GM21717 (cell line): ENCODE data around the gene TUBB4A.

ENCODE experiments used
- ATAC-seq: cut with Tn5 transposase; IDR thresholded peaks from one replicate; pipeline ENCODE4 v1.9.1; 2021; ENCODE audit warnings: mild to moderate bottlenecking, moderate library complexity; ENCODE audit not compliant: unreplicated experiment

The TUBB4A gene

DNA sequence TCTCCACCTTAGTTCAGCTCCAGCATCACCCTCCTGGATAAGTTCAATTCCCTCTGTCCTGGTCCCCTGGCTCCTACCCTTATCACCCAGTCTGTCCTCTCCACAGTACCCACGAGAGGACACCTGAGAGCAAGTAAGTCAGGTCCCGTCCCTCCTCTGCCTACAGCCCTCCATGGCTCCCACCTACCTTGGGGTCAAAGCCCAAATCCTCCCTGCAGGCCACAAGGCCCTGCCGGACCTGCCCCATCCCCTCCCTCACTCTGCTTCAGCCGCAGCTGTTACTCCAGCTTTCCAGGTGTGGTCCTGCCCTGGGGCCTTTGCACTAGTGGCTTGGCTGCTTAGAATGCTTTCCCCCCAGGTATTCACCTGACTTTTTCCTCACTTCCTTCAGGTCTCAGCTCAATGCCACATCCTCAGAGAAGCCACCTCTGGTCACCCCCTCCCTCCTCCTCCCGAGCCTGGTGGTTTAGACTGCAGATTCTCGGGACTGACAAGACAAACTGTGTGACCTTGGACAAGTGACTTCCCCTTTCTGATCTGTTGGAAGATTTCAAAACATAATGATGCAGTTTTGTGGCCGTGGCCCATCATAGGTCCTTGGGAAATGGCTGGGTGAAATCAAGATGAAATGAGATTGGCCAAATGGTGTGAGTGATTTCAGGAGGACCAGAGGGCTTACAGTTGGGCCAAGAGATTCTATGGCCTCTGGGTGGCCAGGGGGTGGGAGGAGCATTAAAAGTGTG is 3.6 kb downstream of the TUBB4A start:
- ATAC-seq: no peak

DNA sequence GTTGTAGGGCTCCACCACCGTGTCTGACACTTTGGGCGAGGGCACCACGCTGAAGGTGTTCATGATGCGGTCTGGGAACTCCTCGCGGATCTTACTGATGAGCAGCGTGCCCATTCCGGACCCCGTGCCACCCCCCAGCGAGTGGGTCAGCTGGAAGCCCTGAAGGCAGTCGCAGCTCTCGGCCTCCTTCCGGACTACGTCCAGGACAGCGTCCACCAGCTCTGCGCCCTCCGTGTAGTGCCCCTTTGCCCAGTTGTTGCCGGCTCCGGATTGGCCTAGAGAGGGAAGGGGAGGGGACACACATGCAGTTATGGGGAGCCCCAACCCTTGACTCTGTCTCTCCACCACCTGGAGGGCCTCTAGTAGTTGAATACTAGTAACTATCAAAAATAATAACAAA is 6.2 kb downstream of the TUBB4A start:
- no peak for ATAC-seq

DNA sequence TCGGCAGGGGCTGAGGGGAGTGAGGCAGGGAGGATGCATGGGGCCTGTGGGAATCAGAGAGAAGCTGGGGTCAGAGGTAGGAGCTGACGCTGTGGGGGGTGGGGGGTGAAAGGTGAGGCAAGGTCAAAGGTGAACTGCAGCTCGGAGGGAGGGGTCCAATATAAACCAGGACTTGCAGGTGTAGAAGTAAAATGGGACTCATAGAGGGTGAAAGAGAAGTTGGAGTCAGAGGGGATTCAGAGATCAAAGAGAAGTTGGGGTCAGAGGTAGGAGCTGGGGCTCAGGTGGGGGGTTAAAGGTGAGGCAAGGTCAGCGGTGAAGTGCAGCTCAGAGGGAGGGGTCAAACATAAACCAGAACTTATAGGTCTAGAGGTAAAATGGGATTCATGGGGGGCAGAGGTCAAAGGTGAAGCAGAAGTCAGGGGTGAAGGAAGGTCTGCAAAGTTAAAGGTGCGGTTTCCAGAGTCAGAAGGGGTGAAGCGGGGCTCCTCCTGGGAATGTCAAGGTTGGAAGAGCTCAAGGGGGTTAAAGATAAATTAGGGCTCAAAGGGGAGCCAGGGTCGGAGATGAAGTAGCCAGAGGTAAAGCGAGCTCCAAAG is 7.6 kb downstream of the TUBB4A start:
- ATAC-seq: no peak

DNA sequence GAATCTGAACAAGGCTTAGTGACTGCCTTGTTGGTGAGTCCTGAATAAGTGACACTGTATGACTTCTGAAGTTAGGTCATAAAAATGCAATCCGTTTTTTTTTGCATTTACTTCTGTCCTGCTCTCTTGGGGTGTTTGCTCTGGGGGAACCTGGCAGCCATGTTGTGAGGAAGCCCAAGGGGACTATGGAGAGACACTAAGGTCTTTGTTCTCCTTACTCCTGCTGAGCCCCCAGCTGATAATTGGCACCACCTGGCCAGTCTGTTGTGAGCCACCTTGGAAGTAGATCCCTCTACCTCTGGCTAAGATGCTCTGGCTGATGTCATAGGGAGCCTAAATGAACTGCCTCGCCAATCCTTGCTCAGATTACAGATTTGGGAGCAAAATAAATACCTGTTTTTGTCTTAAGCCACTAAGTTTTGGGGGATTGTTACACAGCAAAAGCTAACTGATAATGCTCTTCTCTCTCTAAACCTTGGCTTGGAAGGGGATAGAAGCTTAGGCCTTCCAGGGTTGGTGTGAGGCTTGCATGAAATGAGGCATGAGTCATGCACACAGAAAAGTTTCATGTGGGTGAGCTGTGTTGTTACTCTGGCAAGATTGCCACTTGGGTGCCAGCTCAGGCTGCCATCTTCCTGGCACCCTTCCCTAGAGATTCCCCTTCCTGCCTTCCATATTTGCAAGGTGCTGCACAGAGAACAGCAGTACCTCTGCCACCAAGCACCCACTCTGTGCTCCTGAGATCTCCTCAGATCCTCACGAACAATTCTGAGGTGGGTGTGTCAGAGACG is 10.1 kb downstream of the TUBB4A start:
- no peak for ATAC-seq

DNA sequence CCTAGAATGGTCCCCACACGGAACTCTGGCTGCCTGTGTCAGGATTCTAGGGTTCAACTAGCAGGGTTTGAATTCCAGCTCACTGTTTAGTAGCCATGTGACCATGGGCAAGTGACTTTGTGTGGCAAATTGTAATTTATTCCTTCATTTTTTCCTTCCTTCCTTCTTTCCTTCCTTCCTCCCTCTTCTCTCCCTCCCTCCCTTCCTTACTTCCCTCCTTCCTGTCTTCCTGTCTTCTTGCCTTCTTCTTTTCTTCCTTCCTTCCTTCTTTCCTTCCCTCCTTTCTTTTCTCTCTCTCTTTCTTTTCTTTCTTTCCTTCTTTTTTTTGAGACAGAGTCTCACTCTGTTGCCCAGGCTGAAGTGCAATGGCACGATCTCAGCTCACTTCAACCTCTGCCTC is 12.0 kb downstream of the TUBB4A start:
- ATAC-seq: no peak

DNA sequence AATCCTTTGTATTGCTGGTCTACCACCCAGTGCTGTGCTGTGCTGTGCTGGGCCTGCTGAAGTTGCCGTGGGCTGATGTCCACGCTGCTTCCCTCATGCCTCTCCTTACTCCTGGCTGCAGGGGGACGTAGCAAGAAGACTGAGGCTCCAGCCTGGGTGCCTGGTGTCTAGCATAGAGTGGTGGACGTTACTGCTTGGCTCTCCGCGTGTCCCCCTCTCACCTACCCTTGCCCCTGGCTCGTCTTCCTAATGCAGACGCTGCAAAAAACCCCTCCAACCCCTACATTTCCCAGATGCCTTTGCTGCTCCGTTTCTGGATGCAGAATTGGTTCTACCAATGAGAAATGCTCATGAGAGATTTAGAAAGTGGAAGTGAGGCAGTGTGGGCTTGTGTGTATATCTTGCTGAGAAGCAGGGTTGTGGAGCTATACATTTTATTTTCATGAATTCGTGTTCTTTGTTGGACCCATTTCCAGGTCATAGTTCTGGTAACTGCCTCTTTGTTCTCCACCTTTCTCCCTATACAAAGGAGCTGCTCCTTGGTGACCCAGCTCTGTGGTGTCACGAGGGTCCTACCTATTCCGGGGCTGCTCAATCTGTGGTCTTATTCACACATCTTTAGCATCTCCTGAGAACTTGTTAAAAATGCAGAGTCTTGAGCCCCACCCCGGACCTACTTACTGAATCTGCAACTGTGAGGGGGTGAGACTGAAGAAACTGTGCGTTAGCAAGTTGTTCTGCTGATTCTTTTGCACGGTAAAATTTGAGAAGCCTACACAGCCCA is 12.6 kb downstream of the TUBB4A start:
- no peak for ATAC-seq

DNA sequence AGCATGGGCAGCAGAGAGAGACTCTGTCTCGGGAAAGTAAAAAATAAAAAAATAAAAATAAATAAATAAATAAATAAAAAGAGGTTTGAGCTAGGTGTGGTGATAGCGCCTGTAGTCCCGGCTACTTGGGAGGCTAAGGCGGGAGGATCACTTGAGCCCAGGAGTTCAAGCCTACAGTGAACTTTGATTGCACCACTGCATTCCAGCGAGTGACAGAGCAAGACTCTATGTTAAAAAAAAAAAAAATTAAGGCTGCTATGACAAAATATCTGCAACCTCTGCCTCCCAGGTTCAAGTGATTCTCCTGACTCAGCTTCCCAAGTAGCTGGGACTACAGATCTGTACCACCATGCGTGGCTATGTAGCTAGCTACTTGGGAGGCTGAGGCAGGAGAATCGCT is 17.3 kb downstream of the TUBB4A start:
- ATAC-seq: no peak

DNA sequence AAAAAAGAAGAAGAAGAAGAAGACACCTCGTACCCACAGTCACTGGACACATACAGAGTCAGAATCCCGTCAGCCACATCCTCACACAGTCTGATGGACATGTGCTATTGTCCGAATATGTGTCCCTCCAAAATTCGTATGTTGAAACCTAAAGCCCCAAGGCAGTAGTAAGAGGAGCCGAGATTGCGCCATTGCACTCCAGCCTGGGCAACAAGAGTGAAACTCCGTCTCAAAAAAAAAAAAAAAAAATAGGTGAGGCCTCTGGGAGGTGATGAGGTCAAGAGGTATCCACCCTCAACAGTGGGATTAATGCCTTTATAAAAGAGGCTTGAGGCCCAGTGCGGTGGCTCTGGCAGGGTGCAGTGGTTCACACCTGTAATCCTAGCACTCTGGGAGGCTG is 17.9 kb downstream of the TUBB4A start:
- no peak for ATAC-seq

DNA sequence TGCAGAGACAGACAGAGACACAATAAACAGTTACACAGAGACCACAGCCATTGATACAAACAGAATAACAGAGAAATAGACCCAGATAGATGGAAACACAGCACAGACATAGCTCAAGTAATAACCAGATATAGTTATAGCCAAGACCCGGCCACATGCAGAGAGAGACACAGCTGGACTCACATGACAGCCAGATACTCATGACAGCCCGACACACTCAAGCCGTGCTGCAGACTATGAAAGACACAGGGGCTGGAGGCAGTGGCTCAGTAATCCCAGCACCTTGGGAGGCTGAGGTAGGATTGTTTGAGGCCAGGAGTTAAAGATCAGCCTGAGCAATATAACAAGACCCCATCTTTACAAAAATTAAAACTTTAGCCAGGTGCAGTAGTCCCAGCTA is 18.9 kb downstream of the TUBB4A start:
- ATAC-seq: no peak

DNA sequence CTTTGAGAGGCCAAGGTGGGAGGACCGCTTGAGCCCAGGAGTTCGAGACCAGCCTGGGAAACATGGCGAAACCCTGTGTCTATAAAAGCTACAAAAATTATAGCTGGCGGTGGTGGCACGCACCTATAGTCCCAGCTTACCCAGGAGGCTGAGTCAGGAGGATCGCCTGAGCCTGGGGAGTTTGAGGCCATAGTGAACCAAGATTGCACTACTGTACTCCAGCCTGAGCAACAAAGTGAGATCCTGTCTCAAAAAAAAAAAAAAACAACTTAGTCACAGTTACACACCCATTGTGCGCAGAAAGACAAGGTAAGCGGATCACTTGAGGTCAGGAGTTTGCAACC is 19.8 kb downstream of the TUBB4A start:
- no peak for ATAC-seq

DNA sequence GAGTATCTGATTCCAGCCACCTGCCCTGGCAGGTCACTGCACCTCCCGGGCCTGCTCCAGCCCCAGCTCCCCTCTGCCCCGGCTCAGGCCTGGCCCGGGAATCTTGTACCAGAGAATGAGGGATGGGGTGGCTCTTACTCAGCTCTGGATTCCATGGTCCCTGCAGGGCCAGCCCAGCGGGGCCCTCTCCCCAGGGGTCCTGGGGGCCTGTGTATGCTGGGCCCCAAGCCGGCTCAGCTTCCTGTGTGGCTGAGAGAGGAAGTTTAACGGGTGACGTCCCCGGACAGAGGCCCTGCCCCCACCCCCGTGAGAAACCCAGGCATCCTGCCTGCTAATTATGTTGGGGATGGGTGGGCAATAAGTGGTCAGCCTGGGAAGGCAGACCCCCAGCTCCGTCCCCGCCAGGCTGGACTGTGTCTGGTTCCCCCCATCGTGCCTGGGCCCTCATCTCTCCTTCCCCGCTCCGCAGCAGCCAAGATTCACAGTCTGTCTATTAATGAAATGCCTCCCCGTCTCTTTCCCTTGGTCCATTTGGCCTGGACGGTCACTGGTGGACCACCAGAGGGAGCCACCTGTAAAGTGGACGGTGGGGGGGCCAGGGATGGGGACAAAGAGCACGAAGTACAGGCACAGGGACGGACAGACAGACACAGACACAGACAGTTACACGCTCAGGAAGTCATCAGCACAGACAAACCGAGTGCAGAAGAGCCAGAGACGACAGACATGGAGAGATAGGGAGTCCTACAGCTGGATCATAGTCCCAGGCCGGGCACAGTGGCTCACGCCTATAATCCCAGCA is 20.4 kb downstream of the TUBB4A start, which contains the start of gene DENND1C:
DENND1C (minus strand) TSS at position 247 of the 802 bp plus-strand sequence; CDS start at position 155, 92 bp downstream.
- ATAC-seq: peak; percentile 61

DNA sequence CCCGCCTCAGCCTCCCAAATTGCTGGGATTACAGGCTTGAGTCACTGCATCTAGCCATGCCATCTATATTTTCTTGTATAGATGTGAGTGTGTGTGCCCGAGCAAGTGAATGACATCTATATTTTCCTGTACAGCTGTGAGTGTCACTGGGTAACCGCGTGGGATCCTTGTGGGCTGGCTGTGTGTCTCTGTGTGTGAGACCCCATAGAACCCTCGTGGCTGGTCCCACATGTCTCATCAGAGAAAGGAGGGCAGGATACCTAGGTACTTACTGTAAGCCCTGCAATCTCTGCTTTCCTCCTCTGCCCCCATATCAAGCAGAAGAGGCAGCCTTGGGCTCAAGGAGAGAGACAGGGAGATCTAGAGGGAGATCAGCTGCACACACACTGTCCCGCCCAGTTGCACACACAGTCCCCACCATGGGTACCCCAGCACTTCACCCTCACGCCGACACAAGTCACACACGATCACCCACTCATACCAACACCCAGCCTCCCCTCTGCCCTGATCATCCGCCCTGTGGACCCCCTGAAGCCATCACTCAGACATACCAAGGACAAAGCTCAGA is 21.2 kb downstream of the TUBB4A start:
- no peak for ATAC-seq

DNA sequence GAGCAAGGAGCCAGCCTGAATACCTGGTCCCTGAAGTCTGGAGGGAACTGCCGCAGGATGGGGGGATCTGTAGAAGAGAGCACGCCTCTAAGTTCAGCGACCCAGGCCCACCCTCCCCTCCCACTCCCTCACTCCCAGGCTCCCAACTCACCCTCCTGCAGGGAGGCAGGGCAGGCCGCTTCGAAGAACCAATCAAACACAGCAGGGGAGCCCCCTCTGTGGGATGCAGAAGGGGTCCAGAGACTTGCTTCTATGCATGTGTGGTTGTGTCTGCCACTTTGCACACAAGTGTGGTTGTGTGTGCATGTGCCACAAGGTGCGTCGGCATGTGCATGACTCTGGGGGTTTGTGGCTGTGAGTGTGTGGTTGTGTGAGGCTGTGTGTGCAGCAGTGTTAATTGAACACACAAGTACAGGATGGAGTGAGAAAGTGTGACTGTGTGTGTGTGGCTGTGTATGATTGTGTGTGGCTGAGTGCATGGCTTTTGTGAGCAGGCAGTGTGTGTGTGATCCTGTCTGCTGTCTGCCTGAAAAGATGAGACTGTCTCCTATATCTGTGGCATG is 22.2 kb downstream of the TUBB4A start:
- ATAC-seq: no peak

DNA sequence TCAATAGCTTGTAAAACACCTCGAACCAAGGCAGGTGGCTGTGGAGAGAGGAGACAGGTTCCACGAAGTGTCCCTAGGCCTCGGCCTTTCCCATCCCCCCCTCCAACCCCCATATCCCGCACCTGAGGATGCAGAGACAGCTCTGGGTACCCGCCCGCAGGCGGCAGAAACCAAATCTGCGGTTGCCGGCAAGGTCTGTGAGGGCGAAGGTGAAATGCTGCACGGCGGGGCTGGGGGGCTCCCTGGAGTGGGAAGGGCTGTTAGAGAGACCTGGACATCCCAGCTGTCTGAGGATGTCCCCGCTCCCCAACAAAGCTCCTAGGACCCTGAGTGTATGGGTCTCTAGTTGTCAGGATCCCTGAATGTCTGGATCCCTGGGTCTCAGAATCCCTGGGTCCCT is 23.3 kb downstream of the TUBB4A start:
- ATAC-seq: no peak

DNA sequence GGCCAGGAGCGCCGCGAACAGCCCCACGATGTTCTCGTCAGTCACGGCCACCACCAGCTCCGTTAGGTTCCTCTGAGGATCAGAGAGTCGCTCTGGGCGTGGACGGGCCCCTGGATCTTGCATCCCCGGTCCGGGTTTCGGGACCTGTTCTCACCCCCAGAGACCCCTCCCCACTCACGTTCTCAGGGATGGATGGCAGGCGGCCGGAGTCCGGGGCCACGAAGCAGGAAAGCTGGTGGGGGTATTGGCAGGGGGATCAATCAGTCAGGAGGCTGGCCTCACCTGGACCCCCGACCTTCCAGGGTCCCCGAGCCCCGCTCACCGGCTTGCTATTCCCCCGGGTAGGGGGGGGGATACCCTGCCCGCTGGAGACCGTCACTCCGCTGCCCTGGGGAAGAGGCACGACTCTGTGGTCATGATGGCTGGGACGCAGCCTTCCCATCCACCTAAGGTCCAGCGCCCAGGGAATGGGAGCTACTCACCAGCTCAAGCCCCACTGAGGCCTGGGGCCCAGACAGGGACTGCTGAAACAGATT is 25.1 kb downstream of the TUBB4A start:
- ATAC-seq: no peak

DNA sequence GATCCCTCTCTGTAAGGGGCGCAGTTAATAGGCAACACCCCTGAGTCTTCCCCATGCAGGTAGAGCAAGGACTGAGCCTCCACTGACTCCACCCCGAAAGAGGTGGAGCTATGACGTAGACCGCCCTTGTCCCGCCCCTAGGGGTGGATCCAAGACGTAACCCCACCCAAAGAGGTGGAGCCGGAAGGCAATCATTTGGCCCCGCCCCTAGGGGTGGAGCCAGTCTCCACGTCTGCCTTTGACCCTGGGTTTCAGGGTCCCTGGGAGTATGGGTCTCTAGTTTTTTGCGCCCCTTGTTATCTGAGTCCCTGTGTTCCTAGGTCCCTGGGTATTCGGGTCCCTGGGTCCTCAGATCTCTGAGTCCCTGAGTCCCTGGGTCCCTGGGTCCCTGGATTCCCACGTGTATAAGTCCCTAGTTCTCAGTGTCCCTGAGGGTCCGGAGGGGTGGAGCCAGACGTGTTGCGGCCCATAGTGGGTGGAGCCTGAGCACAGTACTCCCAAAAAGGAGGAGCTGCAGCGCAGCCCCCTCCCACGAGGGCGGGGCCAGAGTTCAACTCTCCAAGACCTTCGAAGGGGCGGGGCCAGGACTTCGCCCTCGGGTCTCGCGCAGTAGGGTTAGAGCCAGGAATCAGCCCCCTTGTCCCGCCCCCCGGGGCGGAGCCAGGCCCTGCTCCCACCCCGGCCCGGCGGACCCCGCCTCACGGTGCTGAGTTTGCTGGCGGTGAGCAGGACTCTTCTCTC is 25.8 kb downstream of the TUBB4A start:
- no peak for ATAC-seq

DNA sequence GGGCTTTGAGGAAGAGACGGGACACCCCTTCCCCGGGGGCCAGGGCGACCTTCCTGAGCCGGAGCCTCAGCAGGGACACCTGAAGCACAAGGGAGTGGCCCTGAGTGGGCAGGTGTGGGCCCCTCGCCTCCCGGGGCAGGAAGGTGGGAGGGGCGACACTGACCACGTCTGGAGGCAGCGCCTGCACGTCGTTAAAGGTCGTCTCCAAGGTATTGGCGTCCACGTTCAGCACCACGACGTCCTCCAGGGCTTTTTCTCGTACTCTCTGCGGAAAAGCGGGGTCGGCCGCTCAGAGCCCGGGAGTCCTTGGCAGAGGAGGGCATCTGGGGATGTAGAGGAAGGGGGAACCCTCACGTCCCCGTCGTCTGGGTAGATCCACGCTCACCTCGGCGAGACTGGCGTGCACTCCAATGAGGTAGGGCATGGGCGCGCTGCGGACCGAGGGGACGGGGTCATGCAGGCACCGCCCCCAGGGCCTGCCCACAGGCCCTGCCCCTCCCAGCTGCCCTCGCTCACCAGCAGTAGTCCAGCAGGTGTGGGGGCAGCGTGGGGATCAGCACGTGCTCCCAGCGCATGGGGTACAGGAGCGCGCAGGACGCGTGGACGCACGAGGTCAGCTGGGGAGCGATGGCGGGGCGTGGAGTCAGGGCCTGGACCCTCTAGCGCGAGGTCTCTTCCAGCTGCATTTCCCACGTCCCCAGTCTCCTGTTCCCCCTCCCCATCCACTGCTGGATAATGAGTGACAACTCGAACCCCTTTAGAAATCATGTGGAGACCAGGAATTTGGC is 26.6 kb downstream of the TUBB4A start:
- no peak for ATAC-seq

DNA sequence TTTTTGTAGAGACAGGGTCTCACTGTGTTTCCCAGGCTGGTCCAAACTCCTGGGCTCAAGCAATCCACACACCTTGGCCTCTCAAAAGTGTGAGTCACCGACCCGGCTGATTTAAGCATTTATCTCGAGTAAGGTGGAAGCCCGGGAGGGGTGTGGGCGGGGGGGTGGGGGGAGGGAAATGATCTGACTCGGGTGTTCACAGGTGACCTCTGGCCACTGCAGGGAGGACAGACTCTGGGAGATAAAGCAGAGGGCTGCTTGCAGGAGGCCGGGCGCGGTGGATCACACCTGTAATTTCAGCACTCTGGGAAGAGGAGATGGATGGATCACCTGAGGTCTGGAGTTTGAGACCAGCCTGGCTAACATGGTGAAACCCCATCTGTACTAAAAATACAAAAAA is 28.5 kb downstream of the TUBB4A start:
- no peak for ATAC-seq
